Effector memory CD8-positive, alpha-beta T cell (primary cell): ENCODE results near the gene ASPRV1.

Experiments used
- ATAC-seq: fragments of 150-1000 bp; cut with Tn5 transposase; replicated peaks from 2 replicates; pipeline ENCODE4 v1.10.0; 2021; ENCODE audit warnings: mild to moderate bottlenecking, moderate library complexity
- DNase-seq, 3 experiments: peaks; one replicate each; pipeline ENCODE4 v3.0.0; 2021
- H3K27ac Mint-ChIP-seq, 2 donors: one replicate each; pipeline ENCODE4 v1.8.0; 2022; ENCODE audit warnings: mild to moderate bottlenecking in 2 of 2, mixed read lengths in 2 of 2, moderate library complexity in 2 of 2
- H3K27me3 Mint-ChIP-seq, 2 donors: one replicate each; pipeline ENCODE4 v1.8.0; 2022; ENCODE audit warnings: mixed read lengths in 2 of 2
- H3K36me3 Mint-ChIP-seq: one replicate; pipeline ENCODE4 v1.8.0; 2022; ENCODE audit warnings: mild to moderate bottlenecking, moderate library complexity, mixed read lengths; ENCODE audit not compliant: insufficient read depth
- H3K4me1 Mint-ChIP-seq, 2 donors: one replicate each; pipeline ENCODE4 v1.8.0; 2022; ENCODE audit warnings: low read depth in 2 of 2, mixed read lengths in 2 of 2
- H3K4me3 Mint-ChIP-seq, 2 donors: one replicate each; pipeline ENCODE4 v1.8.0; 2022; ENCODE audit warnings: mild to moderate bottlenecking in 2 of 2, mixed read lengths in 2 of 2, moderate library complexity in 2 of 2
- H3K9me3 Mint-ChIP-seq, 2 donors: one replicate each; pipeline ENCODE4 v1.8.0; 2022; ENCODE audit warnings: mixed read lengths in 2 of 2

ASPRV1 gene

GRCh38 chr2:69979902-69980807 is 18.7 kb upstream of the ASPRV1 start:
- peaks cover 0 to 2% of the 10 kb centered on the region in 2 donors for H3K4me1 Mint-ChIP-seq

DNA sequence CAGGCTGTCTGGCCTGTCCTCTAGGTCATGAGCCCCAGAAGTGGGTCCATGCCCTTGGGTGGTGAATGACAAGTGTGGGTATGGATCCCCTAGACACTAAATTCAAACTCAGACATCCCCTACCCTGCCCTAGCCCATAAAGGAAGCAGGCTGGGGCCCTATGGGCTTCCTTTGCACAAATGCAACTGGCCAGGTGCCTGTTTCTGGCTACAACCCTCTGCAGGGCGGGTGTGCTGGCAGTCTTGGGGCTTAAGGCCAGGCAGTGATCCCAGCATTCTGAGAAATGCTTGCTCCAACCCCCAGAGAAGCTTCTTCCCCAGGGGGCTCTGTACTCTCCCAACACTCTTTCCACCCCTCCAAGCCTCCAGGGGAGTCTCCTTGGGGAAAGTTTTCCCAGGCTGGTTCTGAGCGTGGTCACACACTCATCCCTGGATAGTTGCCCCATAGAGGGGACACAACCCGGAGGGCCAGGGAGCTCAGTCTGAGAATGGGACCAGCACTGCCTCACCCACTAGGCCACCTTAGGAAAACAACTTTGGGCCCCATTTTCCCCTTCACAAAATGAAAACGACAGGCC is 16.6 kb upstream of the ASPRV1 start:
- Mint-ChIP-seq H3K36me3 (peaks cover 3% of the 10 kb centered on the region), H3K4me1 (peaks cover 0 to 2% of the 10 kb centered on the region in 2 donors), H3K4me3 (no peak overlapping the region), H3K27ac (no peak overlapping the region), H3K27me3 (no peaks in the 10 kb centered on the region), H3K9me3 (no peaks in the 10 kb centered on the region)
- ATAC-seq (no peak), DNase-seq (no peak)

More at GRCh38 chr2:69979902-69980807, 18.7 kb upstream of the ASPRV1 start:
- Mint-ChIP-seq H3K27ac (peak overlapping the region in 1 of 2 donors; percentile 70), H3K9me3 (no peaks in the 10 kb centered on the region), H3K27me3 (no peaks in the 10 kb centered on the region), H3K36me3 (peaks cover 3% of the 10 kb centered on the region), H3K4me3 (no peak overlapping the region)
- ATAC-seq (no peak), DNase-seq (no peak)

DNA sequence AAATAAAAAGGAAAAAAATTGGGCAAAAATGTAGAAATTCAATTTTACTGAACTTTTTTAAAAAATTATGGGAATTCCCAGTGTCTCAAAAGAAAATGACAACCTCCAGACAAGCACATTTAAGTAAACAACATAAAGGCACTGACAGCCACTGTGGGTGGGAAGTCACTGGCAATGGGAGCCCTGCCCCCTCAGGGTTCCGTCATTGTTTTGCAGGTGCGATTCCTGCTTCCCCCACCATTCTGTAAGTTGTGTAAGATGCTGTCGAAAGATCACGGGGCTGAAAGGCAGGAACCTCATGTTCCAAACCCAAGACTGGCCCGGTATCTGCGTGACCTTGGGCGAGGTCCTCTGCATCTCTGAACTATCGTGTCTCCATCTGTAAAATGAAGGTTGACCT is 15.8 kb upstream of the ASPRV1 start:
- Mint-ChIP-seq H3K36me3 (peaks cover 3% of the 10 kb centered on the region), H3K9me3 (no peaks in the 10 kb centered on the region), H3K27ac (no peak overlapping the region), H3K27me3 (no peaks in the 10 kb centered on the region), H3K4me1 (peaks cover 0 to 2% of the 10 kb centered on the region in 2 donors), H3K4me3 (no peak overlapping the region)
- DNase-seq, result no peak
- no peak for ATAC-seq

- Mint-ChIP-seq H3K4me3 (no peak overlapping the region), H3K27me3 (no peaks in the 10 kb centered on the region), H3K9me3 (no peaks in the 10 kb centered on the region), H3K27ac (no peak overlapping the region), H3K4me1 (peaks cover 0 to 2% of the 10 kb centered on the region in 2 donors), H3K36me3 (peaks cover 3% of the 10 kb centered on the region)
- no peak for ATAC-seq
- DNase-seq, result no peak
These were observed 14.5 kb upstream of the ASPRV1 start for GRCh38 chr2:69975853-69976462.

GRCh38 chr2:69975136-69975852 is 13.9 kb upstream of the ASPRV1 start:
- Mint-ChIP-seq H3K36me3 (peaks cover 3% of the 10 kb centered on the region), H3K9me3 (no peaks in the 10 kb centered on the region), H3K4me1 (peaks cover 0 to 2% of the 10 kb centered on the region in 2 donors), H3K27me3 (no peaks in the 10 kb centered on the region), H3K27ac (no peak overlapping the region), H3K4me3 (no peak overlapping the region)
- no peak for ATAC-seq
- DNase-seq, result no peak

GRCh38 chr2:69973335-69973735 is 11.9 kb upstream of the ASPRV1 start:
- Mint-ChIP-seq H3K27ac (no peak overlapping the region), H3K4me1 (peaks cover 0 to 2% of the 10 kb centered on the region in 2 donors), H3K9me3 (no peaks in the 10 kb centered on the region), H3K27me3 (no peaks in the 10 kb centered on the region), H3K36me3 (no peaks in the 10 kb centered on the region), H3K4me3 (no peak overlapping the region)
- ATAC-seq (no peak), DNase-seq (no peak)

DNA sequence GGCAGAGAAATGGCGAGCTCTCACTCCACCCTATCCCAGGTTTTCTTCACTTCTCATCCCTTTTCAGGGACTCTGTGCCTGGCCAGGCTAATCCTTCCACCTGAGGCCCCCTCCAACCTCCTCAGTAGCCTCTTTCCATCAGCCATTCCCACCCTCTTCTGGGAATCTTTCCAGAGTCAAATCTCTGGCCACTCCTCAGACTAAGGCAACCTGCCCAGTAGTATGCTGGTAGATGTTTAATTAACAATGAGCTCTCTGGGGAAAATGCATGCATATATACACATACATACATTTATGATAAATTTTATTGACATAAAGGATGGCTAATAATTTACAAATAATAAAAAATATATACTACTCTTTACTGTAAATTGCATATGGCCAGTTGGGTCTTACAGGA is 11.4 kb upstream of the ASPRV1 start:
- H3K36me3 Mint-ChIP-seq, result no peaks in the 10 kb centered on the region
- no peaks in the 10 kb centered on the region for H3K27me3 Mint-ChIP-seq
- DNase-seq (no peak), ATAC-seq (no peak)
- peaks cover 0 to 2% of the 10 kb centered on the region in 2 donors for H3K4me1 Mint-ChIP-seq
- H3K27ac Mint-ChIP-seq, result no peak overlapping the region
- H3K9me3 Mint-ChIP-seq, result no peaks in the 10 kb centered on the region
- no peak overlapping the region for H3K4me3 Mint-ChIP-seq

GRCh38 chr2:69969991-69970390 is 8.6 kb upstream of the ASPRV1 start:
- Mint-ChIP-seq H3K27me3 (no peaks in the 10 kb centered on the region), H3K27ac (peak overlapping the region in 1 of 2 donors; percentile 33), H3K4me3 (no peak overlapping the region), H3K36me3 (no peaks in the 10 kb centered on the region), H3K4me1 (no peaks in the 10 kb centered on the region), H3K9me3 (no peaks in the 10 kb centered on the region)
- ATAC-seq (no peak), DNase-seq (no peak)

DNA sequence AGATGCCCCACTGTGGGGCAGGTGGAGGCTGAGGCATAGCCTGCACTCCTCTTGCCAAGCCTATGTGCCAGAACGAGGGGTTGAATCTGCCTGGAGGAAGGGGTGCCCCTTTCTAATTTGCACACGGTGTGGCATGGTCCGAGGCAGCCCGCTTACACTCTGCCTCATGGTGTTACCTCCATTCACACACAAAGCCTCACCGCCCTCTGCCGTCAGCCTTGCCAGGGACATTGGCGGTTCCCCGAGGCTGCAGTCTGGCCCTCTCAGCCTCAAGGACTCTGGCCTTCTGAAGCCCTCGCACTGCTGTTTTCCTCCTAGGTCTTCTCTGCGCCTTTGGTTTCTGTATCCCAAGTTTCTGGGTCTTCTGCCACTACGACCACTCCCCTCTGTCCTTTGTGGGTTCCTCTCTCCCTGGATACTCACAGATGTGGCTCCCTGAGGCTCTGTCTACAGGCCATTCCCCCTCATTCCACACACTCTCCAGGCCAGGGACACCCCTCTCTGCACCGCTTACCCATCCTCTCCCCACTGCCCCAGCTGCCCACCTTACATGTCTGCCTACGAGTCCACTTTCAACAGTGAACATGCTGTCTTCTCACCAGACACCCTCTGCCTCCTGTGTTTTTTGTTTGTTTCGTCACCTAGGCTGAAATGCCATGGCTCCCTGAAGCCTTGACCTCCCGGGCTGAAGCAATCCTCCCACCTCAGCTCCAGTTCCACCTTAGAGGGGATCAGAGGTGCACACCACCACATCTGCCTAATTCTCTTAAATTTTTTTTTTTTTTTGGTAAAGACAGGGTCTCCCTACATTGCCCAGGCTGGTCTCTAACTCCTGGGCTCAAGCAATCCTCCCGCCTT is 7.9 kb upstream of the ASPRV1 start:
- Mint-ChIP-seq H3K36me3 (no peaks in the 10 kb centered on the region), H3K27me3 (no peaks in the 10 kb centered on the region), H3K4me3 (no peak overlapping the region), H3K27ac (peak overlapping the region in 1 of 2 donors; percentile 33), H3K9me3 (no peaks in the 10 kb centered on the region), H3K4me1 (peaks cover 0 to 4% of the 10 kb centered on the region in 2 donors)
- ATAC-seq, result no peak
- DNase-seq, result no peak

DNA sequence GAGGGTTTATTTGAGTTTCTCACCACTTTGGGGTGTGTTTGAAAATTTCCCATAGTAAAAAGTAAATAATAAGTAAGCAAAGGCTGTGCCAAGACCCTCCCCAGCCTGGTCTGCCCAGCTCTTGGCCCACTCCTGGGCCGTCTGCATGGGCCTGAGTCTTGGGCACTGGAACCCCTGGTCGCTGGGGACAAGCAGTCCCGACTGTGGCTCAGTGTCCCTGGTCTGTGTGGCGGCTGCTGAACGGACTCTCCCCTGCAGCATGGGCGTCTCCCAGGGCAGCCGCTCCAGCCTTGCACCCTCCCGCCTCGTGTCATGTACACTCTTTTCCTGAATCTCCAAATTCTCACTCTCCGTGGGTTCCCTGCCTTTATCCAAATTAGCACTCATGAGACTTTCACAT is 7.2 kb upstream of the ASPRV1 start:
- ATAC-seq, result no peak
- no peak overlapping the region for H3K4me3 Mint-ChIP-seq
- DNase-seq, result no peak
- H3K36me3 Mint-ChIP-seq, result no peaks in the 10 kb centered on the region
- peaks cover 0 to 4% of the 10 kb centered on the region in 2 donors for H3K4me1 Mint-ChIP-seq
- no peaks in the 10 kb centered on the region for H3K9me3 Mint-ChIP-seq
- H3K27ac Mint-ChIP-seq, result no peak overlapping the region
- no peaks in the 10 kb centered on the region for H3K27me3 Mint-ChIP-seq

DNA sequence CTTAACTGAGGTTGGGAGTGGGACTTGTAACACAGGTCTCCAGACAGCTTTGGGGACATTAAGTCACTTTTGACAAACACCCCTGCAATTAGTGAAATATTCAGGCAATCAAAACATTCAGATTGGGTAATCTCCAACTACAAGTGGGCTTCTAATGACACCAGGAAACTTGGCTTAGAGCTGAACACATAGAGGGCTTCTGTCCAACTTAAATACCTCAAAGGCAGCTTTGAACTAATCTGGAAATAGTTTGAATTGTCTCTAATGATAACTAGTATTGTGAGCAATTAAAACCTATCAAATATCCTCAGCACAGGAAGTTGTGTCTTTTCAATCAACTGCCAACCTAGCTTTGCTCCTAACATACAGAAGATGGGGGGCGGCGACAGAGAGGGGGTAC is 5.1 kb upstream of the ASPRV1 start:
- peaks cover 0 to 4% of the 10 kb centered on the region in 2 donors for H3K4me1 Mint-ChIP-seq
- no peaks in the 10 kb centered on the region for H3K9me3 Mint-ChIP-seq
- H3K36me3 Mint-ChIP-seq, result no peaks in the 10 kb centered on the region
- no peak for DNase-seq
- peak overlapping the region in 1 of 2 donors; percentile 42 for H3K27ac Mint-ChIP-seq
- no peak overlapping the region for H3K4me3 Mint-ChIP-seq
- H3K27me3 Mint-ChIP-seq, result no peaks in the 10 kb centered on the region
- ATAC-seq, result no peak

- Mint-ChIP-seq H3K9me3 (no peaks in the 10 kb centered on the region), H3K27ac (peak overlapping the region in 1 of 2 donors; percentile 42), H3K4me1 (peaks cover 0 to 4% of the 10 kb centered on the region in 2 donors), H3K36me3 (no peaks in the 10 kb centered on the region), H3K27me3 (no peaks in the 10 kb centered on the region), H3K4me3 (no peak overlapping the region)
- no peak for DNase-seq
- no peak for ATAC-seq
These were observed 4.5 kb upstream of the ASPRV1 start for GRCh38 chr2:69965756-69966445.
